ENCODE data around the gene LIPC.

Gene LIPC

DNA sequence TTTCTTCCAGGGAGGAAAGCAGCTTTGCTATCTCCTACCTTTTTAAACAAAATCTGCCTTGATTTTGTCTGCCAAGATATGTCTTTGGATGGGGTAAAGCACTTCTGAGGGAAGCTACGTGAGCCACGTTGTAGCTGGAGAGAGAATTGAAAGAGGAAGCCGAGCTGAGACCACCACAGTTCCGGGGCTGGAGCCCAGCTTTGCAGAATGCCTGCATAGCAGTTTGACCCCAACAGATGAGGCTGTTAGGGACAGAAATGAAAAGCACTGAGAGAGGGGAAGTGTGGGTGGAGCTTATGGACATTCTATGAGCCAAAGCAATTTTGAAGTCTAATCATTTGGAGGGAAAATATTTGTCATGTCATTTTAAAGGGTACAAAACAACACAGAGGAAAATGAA lies 45.4 kb downstream of the LIPC start:
- TF ChIP-seq, protein P1, sequence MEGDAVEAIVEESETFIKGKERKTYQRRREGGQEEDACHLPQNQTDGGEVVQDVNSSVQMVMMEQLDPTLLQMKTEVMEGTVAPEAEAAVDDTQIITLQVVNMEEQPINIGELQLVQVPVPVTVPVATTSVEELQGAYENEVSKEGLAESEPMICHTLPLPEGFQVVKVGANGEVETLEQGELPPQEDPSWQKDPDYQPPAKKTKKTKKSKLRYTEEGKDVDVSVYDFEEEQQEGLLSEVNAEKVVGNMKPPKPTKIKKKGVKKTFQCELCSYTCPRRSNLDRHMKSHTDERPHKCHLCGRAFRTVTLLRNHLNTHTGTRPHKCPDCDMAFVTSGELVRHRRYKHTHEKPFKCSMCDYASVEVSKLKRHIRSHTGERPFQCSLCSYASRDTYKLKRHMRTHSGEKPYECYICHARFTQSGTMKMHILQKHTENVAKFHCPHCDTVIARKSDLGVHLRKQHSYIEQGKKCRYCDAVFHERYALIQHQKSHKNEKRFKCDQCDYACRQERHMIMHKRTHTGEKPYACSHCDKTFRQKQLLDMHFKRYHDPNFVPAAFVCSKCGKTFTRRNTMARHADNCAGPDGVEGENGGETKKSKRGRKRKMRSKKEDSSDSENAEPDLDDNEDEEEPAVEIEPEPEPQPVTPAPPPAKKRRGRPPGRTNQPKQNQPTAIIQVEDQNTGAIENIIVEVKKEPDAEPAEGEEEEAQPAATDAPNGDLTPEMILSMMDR (IDR thresholded peaks at IDR 0.05; ENCODE audit: borderline replicate concordance, insufficient read depth, low read depth, low read length): no peak
- no peak overlapping the region for H3K4me3 ChIP-seq (ENCODE audit: low read depth, low read length)

DNA sequence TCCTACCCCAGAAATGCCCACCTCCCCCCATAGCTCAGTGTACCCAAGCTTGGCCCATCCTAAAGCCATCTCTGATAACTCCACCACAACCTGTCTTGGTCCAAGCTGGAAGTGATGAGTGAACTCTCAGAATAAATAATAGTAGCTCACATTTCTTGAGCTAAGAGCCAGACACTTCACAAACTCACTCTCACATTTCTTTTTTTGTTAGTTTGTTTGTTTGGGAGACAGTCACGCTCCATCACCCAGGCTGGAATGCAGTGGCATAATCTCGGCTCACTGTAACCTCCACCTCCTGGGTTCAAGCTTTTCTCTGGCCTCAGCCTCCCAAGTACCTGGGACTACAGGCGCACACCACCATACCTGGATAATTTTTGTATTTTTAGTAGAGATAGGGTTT lies 46.2 kb downstream of the LIPC start:
- TF ChIP-seq, protein P1 (IDR thresholded peaks at IDR 0.05; ENCODE audit: borderline replicate concordance, insufficient read depth, low read depth, low read length): no peak
- H3K4me3 ChIP-seq (ENCODE audit: low read depth, low read length): no peak overlapping the region

DNA sequence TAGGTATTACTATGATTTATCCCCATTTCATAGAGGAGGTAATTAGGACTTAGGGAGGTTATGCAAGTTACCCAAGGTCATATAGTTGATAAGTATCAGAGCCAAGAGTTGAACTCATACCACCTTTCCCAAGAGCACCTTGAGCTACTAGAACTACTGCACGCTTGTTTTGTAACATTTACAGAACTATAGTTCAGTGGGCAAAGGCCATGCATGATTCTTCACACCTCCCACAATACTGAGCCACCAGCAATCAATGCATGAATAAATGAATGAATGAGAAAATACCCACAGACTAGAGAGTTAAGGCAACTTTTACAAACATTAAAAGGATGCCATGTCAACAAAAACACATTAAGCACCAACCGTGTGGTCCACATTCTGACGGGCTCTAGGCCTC lies 46.8 kb downstream of the LIPC start:
- TF ChIP-seq, protein P1 (IDR thresholded peaks at IDR 0.05; ENCODE audit: borderline replicate concordance, insufficient read depth, low read depth, low read length): no peak
- no peak overlapping the region for H3K4me3 ChIP-seq (ENCODE audit: low read depth, low read length)

DNA sequence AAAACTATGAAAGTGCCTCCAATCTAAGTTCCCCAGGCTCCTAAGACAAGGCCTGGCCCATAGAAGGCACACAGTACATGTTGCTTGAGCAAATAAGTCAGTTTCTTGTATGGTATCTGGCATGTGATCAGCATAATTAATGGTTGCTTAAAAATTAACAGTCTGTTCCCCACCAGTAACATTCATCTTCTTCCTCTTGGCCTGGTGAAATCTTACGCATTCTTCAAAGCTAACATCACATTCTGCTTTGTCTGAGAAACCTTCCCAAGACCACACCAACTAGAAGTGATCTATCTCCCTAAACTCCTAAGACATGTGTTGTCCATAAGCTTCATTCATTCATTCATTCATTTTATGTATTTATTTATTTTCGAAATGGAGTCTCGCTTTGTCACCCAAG lies 48.1 kb downstream of the LIPC start:
- TF ChIP-seq, protein P1 (IDR thresholded peaks at IDR 0.05; ENCODE audit: borderline replicate concordance, insufficient read depth, low read depth, low read length): no peak
- H3K4me3 ChIP-seq (ENCODE audit: low read depth, low read length): no peak overlapping the region

DNA sequence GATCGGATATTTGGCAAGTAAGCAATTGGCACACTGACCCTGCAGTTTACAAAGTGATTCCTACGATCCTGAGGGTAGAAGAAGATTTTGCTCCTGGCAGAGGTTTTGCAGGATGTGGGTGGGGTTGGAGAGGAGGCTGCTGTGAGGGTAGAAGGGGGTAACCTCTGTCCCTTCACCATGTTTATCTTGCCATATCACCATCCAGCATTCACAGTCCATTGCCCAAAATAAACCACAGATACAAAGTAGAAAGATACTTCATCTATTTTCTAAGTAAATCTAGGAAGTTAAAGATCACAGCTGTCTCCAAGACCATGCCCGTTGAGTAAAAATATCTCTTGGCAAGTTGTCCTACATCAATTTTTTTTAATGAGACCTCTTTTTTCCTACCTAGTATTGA lies 51.6 kb downstream of the LIPC start:
- no peak overlapping the region for H3K4me3 ChIP-seq (ENCODE audit: low read depth, low read length)
- TF ChIP-seq, protein P1 (IDR thresholded peaks at IDR 0.05; ENCODE audit: borderline replicate concordance, insufficient read depth, low read depth, low read length): no peak

DNA sequence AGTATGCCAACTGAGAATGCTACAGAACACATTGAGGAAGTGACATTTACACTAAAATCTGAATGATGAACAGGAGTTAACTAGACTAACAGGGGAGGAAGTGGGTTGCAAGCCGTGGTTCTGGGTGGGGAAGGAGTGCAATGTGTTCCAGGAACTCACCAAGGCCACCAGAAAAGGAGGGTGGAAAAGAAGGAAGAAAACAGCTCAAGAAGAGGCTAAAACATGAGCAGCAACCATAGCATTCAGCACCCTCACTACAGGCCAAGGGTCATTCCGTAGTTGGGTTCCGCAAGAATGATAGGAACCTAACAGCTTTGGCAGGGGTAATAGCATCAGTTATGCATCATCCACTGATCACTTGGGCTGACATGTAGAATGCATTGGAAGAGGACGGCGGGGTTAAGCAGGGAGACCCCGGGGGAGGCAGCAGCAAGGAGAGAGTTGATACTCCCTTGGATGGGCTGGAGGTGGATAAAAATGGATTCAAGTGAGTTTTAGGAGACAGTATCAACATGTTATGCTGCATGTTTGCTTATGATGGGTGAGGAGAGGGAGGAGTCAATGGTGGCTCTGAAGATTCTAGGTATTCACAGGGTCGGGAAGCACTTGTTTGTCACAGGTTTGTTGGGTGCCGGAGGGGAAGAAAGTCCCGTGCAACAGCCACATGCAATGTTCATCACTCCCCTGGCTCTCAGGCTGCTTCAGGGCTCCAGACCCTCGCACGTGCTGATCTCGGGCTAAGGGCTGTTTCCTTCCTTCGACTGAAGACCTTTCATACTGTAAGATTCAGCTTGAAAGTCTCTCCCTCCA lies 53.2 kb downstream of the LIPC start:
- no peak overlapping the region for H3K4me3 ChIP-seq (ENCODE audit: low read depth, low read length)
- TF ChIP-seq, protein P1 (IDR thresholded peaks at IDR 0.05; ENCODE audit: borderline replicate concordance, insufficient read depth, low read depth, low read length): no peak

DNA sequence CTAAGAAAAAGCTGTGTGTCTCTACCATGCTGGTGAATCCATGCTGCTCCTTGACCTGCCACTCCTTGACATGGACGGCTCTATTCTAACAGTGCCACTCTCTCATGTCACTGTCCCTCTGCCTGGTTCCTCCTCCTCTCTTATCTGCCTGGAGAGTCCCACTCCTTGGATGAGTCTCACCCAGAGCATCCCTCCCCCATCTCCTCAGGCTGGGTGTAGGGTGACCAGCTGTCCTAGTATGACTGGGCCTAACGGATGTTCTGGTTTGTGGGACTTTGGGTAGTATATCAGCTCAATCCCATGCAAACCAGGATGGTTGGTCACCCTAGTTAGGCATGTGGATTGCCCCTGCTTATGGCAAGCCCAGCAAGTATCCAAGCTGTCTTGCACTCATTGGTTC lies 54.3 kb downstream of the LIPC start:
- H3K4me3 ChIP-seq (ENCODE audit: low read depth, low read length): no peak overlapping the region
- TF ChIP-seq, protein P1 (IDR thresholded peaks at IDR 0.05; ENCODE audit: borderline replicate concordance, insufficient read depth, low read depth, low read length): no peak
